ENCODE results near the gene RCOR1.
"Not testable (repeated sequence)": the region's sequence is repeated elsewhere in the genome, so short reads cannot be mapped to it uniquely, and the experiment has no call there.

Gene RCOR1

GRCh38 chr14:102752239-102752847, 159.9 kb downstream of the RCOR1 start:
- Mint-ChIP-seq H3K27me3 (no peaks in the 10 kb centered on the region), H3K9me3 (no peaks in the 10 kb centered on the region), H3K36me3 (ENCODE audit: low read depth) (no peaks in the 10 kb centered on the region), H3K4me1 (ENCODE audit: low read depth) (peaks cover 2% of the 10 kb centered on the region), H3K27ac (no peak overlapping the region), H3K4me3 (no peak overlapping the region)
- no peak for DNase-seq

- Mint-ChIP-seq H3K36me3 (ENCODE audit: low read depth) (no peaks in the 10 kb centered on the region), H3K4me3 (no peak overlapping the region), H3K27ac (no peak overlapping the region), H3K9me3 (no peaks in the 10 kb centered on the region), H3K27me3 (no peaks in the 10 kb centered on the region), H3K4me1 (ENCODE audit: low read depth) (peaks cover 2% of the 10 kb centered on the region)
- no peak for DNase-seq
Measured at GRCh38 chr14:102754370-102755262, 162.2 kb downstream of the RCOR1 start.

- Mint-ChIP-seq H3K27me3 (peaks cover 3% of the 10 kb centered on the region), H3K27ac (no peak overlapping the region), H3K4me1 (ENCODE audit: low read depth) (peaks cover 2% of the 10 kb centered on the region), H3K9me3 (no peaks in the 10 kb centered on the region), H3K36me3 (ENCODE audit: low read depth) (no peaks in the 10 kb centered on the region), H3K4me3 (no peak overlapping the region)
- no peak for DNase-seq
Measured at GRCh38 chr14:102757646-102758045, 165.2 kb downstream of the RCOR1 start.

- no peaks in the 10 kb centered on the region for H3K9me3 Mint-ChIP-seq
- peaks cover 3% of the 10 kb centered on the region for H3K27me3 Mint-ChIP-seq
- H3K27ac Mint-ChIP-seq, result no peak overlapping the region
- peaks cover 2% of the 10 kb centered on the region for H3K4me1 Mint-ChIP-seq (ENCODE audit: low read depth)
- no peak overlapping the region for H3K4me3 Mint-ChIP-seq
- DNase-seq, result no peak
- H3K36me3 Mint-ChIP-seq (ENCODE audit: low read depth), result no peaks in the 10 kb centered on the region
Measured at GRCh38 chr14:102758087-102758486, 165.6 kb downstream of the RCOR1 start.

- H3K4me1 Mint-ChIP-seq (ENCODE audit: low read depth), result no peaks in the 10 kb centered on the region
- H3K27ac Mint-ChIP-seq, result no peak overlapping the region
Measured at GRCh38 chr14:102759456-102760187, 167.2 kb downstream of the RCOR1 start.

GRCh38 chr14:102760496-102761193, 168.2 kb downstream of the RCOR1 start:
- Mint-ChIP-seq H3K36me3 (ENCODE audit: low read depth) (no peaks in the 10 kb centered on the region), H3K4me1 (ENCODE audit: low read depth) (no peaks in the 10 kb centered on the region), H3K4me3 (no peak overlapping the region), H3K9me3 (no peaks in the 10 kb centered on the region), H3K27ac (no peak overlapping the region), H3K27me3 (peaks cover 3% of the 10 kb centered on the region)
- no peak for DNase-seq

More at GRCh38 chr14:102759456-102760187, 167.2 kb downstream of the RCOR1 start:
- no peaks in the 10 kb centered on the region for H3K36me3 Mint-ChIP-seq (ENCODE audit: low read depth)
- H3K4me3 Mint-ChIP-seq, result no peak overlapping the region
- H3K9me3 Mint-ChIP-seq, result no peaks in the 10 kb centered on the region
- no peak for DNase-seq
- peaks cover 3% of the 10 kb centered on the region for H3K27me3 Mint-ChIP-seq

- no peaks in the 10 kb centered on the region for H3K4me1 Mint-ChIP-seq (ENCODE audit: low read depth)
- no peak overlapping the region for H3K27ac Mint-ChIP-seq
- peaks cover 3% of the 10 kb centered on the region for H3K27me3 Mint-ChIP-seq
- DNase-seq, result no peak
- H3K4me3 Mint-ChIP-seq, result no peak overlapping the region
- H3K36me3 Mint-ChIP-seq (ENCODE audit: low read depth), result no peaks in the 10 kb centered on the region
- H3K9me3 Mint-ChIP-seq, result no peaks in the 10 kb centered on the region
Measured at GRCh38 chr14:102761206-102761605, 168.8 kb downstream of the RCOR1 start.

GRCh38 chr14:102764220-102764671, 171.8 kb downstream of the RCOR1 start:
- no peak overlapping the region for H3K4me3 Mint-ChIP-seq
- no peak for DNase-seq
- H3K27ac Mint-ChIP-seq, result no peak overlapping the region
- peaks cover 9% of the 10 kb centered on the region for H3K4me1 Mint-ChIP-seq (ENCODE audit: low read depth)
- no peaks in the 10 kb centered on the region for H3K36me3 Mint-ChIP-seq (ENCODE audit: low read depth)
- no peaks in the 10 kb centered on the region for H3K9me3 Mint-ChIP-seq
- H3K27me3 Mint-ChIP-seq, result peaks cover 3% of the 10 kb centered on the region

GRCh38 chr14:102765770-102766169, 173.3 kb downstream of the RCOR1 start:
- H3K4me3 Mint-ChIP-seq; H3K36me3 Mint-ChIP-seq (ENCODE audit: low read depth); H3K27ac Mint-ChIP-seq; H3K9me3 Mint-ChIP-seq; H3K27me3 Mint-ChIP-seq; DNase-seq; H3K4me1 Mint-ChIP-seq (ENCODE audit: low read depth): not testable (repeated sequence)

GRCh38 chr14:102768223-102769048, 176.0 kb downstream of the RCOR1 start:
- H3K27ac Mint-ChIP-seq, result no peak overlapping the region
- no peak overlapping the region for H3K4me3 Mint-ChIP-seq
- peaks cover 12% of the 10 kb centered on the region for H3K4me1 Mint-ChIP-seq (ENCODE audit: low read depth)
- no peak for DNase-seq
- H3K9me3 Mint-ChIP-seq, result no peaks in the 10 kb centered on the region
- H3K27me3 Mint-ChIP-seq, result no peaks in the 10 kb centered on the region
- no peaks in the 10 kb centered on the region for H3K36me3 Mint-ChIP-seq (ENCODE audit: low read depth)

GRCh38 chr14:102769049-102769327, 176.5 kb downstream of the RCOR1 start:
- Mint-ChIP-seq H3K9me3 (no peaks in the 10 kb centered on the region), H3K27me3 (no peaks in the 10 kb centered on the region), H3K4me3 (no peak overlapping the region), H3K27ac (no peak overlapping the region), H3K36me3 (ENCODE audit: low read depth) (no peaks in the 10 kb centered on the region), H3K4me1 (ENCODE audit: low read depth) (peaks cover 13% of the 10 kb centered on the region)
- no peak for DNase-seq

- Mint-ChIP-seq H3K4me3 (no peak overlapping the region), H3K4me1 (ENCODE audit: low read depth) (peaks cover 24% of the 10 kb centered on the region), H3K9me3 (no peaks in the 10 kb centered on the region), H3K27me3 (no peaks in the 10 kb centered on the region), H3K36me3 (ENCODE audit: low read depth) (no peaks in the 10 kb centered on the region), H3K27ac (no peak overlapping the region)
- DNase-seq, result no peak
Measured at GRCh38 chr14:102770147-102771123, 178.0 kb downstream of the RCOR1 start.

GRCh38 chr14:102771144-102771543, 178.7 kb downstream of the RCOR1 start:
- Mint-ChIP-seq H3K9me3 (no peaks in the 10 kb centered on the region), H3K4me3 (no peak overlapping the region), H3K4me1 (ENCODE audit: low read depth) (peaks cover 31% of the 10 kb centered on the region), H3K27me3 (no peaks in the 10 kb centered on the region), H3K27ac (no peak overlapping the region), H3K36me3 (ENCODE audit: low read depth) (no peaks in the 10 kb centered on the region)
- no peak for DNase-seq

Data from activated T-cell treated with anti-CD3 and anti-CD28 coated beads, Interleukin-2, amount 50 U/mL, for 24 hours (primary cell).